Activated CD4-positive, alpha-beta T cell treated with anti-CD3 and anti-CD28 coated beads for 48 hours (primary cell): Measurements from ENCODE around the gene TXNRD1.
"Not testable (repeated sequence)": the region's sequence is repeated elsewhere in the genome, so short reads cannot be mapped to it uniquely, and the experiment has no call there.

ENCODE experiments used
- DNase-seq: peaks from one replicate; pipeline ENCODE4 v3.0.0-alpha.2; 2020

The TXNRD1 gene

DNA sequence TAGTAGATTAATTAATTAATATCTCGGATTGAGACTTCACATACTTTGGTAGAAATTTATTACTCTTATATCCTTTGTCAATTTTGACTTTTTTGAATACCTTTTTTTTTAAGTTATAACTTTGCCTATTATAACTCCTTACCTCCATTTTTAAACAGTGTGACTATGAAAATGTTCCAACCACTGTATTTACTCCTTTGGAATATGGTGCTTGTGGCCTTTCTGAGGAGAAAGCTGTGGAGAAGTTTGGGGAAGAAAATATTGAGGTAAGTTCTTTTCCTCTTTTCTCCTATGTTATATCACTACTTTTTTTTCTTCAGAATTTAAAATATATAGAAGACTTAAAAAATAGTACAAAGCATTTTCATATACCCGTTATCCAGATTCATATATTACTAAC, 115.8 kb downstream of the TXNRD1 start:
- DNase-seq, result no peak

DNA sequence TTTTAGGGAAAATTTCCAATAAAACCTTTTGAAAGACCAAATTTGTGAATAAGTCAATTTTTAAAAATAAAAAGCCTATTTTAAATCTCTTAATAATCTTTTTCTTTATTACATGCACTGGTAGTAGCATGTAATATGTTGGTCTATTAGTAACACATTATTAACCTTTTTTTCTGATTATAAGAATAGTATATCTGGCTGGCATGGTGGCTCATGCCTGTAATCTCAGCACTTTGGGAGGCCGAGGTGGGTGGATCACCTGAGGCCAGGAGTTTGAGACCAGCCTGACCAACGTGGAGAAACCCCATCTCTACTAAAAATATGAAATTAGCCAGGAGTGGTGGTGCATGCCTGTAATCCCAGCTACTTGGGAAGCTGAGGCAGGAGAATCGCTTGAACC, 116.7 kb downstream of the TXNRD1 start:
- not testable (repeated sequence) for DNase-seq

DNA sequence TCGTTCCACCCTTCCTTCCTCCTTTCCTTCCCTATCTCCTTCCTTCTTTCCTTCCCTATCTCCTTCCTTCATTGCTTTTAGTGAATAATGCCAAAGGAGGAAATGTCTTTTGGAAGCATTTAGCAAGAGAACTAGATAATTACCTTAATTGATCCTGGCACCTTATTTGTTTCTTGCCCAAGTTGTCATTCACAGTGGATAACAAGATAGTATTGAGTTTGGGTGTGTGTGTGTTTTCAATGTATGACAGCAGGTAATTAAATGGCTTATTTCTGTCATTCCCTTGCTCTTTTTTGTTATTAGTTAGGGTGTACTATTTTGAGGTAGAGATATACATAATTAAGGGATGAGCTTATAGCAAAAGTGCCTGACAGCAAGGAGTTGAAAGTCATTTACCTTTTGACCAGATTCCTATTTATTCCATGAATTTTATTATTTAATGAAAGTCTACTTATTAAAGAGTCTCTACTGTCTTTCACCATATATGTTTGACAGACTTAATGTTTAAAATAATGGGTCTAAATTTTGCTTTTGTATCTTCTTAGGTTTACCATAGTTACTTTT, 118.2 kb downstream of the TXNRD1 start:
- DNase-seq, result no peak

DNA sequence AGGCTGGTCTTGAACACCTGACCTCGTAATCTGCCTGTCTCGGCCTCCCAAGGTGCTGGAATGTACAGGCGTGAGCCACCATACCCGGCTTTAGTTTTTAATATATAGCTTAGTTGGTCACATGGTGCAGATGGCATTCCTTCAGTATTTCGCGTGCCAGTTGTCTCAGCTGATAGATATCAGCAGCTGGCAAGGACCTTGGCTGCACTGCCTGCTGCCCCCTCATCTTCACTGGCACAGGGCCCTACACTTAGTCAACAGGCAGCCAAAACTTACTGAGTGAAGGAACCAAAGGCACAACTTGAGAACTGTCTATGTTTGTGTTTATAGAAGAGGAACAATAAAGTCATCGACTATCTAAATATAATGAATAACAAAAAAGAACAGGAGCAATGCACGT, 119.0 kb downstream of the TXNRD1 start:
- DNase-seq, result no peak

DNA sequence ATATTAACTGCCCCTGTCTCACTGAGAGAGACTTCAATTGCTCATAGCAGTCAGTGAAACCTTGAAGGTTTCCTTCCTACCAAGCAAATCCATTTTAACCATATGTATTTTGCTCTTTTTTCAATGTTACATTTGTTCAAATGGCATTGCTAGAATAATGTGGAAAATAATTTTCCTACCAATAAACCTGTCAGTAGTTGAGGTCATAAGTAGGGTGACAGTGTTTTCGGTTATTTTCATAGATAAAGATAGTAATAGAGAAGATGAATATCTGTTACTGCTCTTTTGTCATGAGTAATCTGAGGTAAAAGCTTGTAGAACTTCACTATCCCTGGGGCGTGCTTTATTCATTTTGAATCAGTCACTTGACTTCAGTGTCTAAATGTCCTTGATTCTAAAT, 120.5 kb downstream of the TXNRD1 start:
- DNase-seq, result no peak

DNA sequence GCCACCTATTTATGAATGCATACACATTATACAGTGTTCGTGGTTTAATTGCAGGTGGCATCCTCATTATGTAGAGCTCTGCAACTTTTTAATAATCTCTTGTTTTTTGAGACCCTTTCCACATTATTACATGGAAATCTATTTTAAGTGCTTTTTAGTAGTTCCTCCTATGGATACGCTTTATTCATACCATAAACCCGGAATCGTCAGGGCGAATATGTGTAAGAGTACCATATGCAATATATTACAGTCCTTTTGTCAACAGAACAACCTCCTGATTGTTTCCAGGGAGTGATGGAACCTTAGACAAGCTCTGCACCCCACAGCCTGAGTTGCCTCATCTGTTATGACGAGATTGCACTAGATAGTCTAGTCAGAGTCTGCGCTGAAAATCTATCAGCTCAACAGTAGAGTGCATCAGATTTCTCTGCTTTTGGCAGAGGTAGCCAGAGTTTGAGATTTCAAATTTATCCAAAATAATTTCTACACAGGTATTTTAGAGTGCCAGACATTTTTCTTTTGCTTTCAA, 121.5 kb downstream of the TXNRD1 start:
- no peak for DNase-seq

DNA sequence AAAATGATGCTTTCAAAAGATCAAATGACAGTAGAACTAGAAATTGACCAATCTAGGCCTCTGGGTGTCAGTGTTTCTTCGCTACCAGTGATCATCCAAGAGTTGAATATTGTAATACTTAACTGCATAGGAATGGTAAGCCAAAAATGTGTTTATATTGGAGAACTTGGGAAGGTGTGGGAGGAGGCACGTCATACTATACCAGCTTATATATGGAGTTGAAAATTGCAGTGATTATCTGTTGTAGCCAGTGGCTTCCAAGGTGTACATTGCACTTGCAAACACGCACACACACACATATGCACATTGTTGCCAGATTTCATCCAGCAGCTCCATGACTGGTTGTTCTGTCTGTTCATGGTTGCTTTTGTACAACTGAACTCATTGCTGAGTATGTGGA, 124.1 kb downstream of the TXNRD1 start:
- DNase-seq, result no peak

DNA sequence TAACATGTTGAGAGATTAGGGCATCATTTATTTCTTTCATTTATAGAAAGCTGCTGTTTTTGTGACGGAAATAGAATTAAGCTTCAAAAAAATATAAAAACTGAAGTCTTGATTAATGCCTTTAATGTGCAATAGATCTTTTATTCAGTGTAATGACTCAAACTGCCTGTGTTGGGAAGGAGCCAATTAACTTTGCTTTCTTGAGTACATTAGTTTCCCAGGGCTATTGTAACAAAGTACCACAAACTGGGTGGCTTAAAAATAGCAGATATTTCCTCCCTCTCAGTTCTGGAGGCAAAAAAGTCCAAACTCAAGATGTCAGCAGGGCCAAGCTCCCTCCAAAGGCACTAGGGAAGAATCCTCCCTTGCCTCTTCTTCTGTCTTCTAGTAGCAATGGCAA, 124.6 kb downstream of the TXNRD1 start:
- DNase-seq, result no peak

DNA sequence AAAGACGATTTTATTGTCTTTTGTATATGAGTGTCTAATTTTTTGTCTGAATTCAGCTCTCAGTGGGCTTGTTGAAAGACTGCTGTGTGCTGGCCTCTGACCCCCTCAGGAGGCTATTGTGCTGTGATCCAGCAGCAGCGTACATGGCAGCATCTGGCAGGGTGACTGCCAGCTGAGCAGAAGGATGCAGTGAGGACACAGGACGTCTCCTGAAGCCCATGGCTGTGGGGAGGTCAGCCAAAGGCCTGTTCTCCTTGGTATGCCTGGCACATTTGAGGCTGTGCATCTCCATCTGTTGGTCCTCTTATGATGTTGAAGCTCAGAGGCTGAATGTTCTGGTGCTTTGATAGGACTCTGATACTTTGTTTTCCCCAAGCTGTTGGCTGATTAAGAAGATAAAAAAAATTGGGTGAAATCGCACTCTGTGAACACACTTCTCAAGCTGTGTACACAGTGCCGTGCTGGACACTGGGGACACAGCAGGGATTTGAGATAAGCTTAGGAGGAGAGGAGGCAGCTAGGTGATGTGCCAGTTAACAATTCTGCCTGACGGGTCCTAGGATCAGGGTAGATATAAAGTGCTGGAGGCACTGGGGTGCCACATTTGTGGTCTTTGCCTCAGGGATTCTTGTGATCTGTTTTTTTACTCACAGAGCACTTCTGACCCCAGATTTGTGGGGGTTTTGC, 125.5 kb downstream of the TXNRD1 start:
- no peak for DNase-seq

DNA sequence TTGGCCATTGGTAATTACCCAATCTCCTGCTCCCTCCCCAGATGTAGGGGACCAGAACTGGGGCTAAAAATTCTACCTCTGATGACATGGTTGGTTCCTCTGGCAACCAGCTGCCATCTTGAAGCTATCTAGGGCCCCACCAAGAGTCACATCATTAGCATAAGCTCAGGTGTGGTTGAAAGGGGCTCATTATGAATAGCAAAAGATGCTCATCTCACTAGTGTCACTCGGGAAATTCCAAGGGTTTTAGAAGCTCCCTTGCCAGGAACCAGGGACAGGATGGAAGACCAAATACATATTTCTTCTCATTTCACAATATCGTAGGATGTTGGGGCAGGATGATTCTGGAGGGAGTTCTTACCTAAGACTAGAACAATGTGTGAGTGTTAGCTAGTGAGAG, 126.6 kb downstream of the TXNRD1 start:
- no peak for DNase-seq

DNA sequence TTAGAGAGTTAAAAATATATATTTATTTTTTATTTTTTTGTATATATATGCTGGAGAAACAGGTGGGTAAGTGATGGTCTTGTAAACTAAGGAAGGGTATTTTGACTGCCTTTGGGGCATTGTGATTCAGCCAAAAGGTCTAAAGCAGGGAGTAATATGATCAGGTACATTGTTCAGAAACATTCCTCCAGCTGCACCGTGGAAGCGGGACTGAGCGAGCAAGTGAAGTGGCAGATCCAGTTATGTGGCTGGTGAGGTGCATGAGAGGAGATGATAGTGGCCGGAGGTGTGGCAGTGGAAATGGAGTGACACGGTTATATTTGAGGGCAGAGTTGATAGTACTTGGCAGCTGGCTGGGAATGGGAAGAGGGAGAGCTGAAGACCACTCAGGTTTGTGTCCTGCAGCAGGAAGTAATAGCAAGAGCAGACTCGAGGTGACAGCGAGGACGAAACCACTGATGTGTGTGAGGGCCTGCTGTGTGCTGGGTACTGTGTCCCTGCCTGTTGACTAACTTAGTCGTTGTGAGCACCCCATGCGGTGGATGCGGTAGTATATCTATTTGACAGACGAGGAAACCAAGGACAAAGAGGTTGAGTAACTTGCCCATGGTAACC, 127.2 kb downstream of the TXNRD1 start:
- DNase-seq, result no peak

DNA sequence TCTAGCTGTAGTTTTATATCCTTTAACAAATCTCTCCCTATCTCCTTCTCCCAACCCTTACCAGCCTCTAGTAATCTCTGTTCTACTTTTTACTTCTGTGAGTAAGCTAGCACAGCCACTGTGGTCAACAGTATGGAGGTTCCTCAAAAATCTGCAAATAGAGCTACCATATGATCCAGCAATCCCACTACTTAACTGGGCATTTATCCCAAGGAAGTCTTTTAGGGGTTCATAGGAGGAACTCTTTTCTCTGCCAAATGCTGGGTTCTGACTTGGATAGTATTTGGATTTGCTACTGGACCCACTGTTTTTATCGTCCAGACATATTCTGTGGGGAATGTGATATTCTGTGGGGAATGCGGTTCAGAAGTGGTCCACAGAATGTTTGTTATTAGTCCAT, 129.1 kb downstream of the TXNRD1 start:
- DNase-seq, result no peak

DNA sequence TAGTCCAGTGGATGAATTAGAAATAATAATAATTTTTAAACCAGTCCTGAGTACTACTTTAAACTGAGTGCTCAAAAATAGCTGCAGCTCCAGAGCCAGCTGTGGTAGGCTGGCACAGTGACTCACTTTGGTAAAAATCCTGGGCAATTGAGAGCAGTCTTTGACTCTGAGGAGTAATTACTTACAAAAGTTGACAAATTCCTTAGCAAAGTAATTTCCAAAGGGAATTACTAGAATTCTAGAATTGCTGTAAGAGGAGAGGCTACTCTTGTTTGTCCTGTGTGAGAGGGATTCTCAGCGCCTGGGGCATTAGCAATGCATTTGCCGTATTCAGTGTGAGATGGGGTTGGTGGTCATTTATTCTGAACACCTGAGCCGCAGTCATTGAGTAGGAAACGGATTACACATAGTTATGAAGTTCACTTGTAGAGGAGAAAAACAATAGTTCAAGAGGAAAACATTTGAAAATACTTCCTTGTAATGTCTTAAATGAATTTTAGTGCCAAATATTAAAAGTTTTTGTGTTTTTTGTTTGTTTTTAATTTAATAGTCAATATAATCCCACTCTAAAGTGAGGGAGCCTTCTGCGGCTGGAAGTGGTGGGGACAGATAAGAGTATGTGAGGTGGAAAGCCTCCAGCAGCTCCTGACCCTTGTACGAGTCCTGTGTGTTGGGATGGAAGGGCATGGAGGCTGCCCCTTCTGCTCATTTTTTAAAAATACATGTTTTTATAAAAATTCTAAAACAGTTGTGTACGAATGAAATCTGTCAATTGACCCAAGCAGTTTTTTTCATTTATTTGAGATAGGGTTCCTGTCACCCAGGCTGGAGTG, 129.9 kb downstream of the TXNRD1 start:
- no peak for DNase-seq

DNA sequence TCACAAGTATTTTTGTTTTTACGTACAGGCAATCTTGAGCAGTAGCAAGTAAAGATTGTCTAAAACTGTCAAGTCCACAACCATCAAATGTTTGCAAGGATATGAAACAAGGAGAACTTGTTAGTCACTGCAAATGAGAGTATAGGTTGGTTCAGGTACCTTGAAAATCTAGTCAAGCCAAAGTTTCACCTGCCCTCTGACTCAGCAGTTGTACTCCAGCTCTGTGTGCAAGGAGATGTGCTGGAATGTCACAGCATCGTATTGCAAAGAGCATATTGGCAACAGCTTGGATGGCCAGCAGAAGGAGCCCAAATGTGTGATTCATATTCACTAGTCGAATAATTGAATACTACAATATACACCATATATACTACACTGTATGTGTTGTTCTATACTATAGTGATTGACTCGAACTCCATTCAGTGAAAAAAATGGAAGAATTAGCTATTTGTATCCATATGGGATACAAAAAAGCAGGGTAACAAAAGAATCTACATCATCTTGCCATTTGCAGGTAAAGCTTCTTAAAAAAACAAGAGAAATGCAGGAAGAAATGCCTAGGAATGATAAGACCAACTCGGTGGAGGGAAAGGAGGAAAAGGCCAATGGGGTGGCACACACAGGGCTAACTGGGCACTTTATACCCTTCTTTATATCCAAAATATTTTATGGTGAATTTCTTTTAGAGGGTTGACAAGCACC, 131.9 kb downstream of the TXNRD1 start:
- DNase-seq, result no peak

DNA sequence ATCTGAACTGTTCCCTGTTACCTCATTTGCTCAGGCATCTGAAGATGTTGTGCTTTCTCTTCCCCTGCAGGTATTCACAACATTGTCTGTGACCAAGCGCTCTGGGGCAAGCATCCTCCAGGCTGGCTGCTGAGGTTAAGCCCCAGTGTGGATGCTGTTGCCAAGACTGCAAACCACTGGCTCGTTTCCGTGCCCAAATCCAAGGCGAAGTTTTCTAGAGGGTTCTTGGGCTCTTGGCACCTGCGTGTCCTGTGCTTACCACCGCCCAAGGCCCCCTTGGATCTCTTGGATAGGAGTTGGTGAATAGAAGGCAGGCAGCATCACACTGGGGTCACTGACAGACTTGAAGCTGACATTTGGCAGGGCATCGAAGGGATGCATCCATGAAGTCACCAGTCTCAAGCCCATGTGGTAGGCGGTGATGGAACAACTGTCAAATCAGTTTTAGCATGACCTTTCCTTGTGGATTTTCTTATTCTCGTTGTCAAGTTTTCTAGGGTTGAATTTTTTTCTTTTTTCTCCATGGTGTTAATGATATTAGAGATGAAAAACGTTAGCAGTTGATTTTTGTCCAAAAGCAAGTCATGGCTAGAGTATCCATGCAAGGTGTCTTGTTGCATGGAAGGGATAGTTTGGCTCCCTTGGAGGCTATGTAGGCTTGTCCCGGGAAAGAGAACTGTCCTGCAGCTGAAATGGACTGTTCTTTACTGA, 132.9 kb downstream of the TXNRD1 start:
- no peak for DNase-seq

DNA sequence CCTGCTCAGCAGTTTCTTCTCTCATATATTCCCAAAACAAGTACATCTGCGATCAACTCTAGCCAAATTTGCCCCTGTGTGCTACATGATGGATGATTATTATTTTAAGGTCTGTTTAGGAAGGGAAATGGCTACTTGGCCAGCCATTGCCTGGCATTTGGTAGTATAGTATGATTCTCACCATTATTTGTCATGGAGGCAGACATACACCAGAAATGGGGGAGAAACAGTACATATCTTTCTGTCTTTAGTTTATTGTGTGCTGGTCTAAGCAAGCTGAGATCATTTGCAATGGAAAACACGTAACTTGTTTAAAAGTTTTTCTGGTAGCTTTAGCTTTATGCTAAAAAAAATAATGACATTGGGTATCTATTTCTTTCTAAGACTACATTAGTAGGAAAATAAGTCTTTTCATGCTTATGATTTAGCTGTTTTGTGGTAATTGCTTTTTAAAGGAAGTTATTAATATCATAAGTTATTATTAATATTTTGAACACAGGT, 133.5 kb downstream of the TXNRD1 start:
- no peak for DNase-seq

DNA sequence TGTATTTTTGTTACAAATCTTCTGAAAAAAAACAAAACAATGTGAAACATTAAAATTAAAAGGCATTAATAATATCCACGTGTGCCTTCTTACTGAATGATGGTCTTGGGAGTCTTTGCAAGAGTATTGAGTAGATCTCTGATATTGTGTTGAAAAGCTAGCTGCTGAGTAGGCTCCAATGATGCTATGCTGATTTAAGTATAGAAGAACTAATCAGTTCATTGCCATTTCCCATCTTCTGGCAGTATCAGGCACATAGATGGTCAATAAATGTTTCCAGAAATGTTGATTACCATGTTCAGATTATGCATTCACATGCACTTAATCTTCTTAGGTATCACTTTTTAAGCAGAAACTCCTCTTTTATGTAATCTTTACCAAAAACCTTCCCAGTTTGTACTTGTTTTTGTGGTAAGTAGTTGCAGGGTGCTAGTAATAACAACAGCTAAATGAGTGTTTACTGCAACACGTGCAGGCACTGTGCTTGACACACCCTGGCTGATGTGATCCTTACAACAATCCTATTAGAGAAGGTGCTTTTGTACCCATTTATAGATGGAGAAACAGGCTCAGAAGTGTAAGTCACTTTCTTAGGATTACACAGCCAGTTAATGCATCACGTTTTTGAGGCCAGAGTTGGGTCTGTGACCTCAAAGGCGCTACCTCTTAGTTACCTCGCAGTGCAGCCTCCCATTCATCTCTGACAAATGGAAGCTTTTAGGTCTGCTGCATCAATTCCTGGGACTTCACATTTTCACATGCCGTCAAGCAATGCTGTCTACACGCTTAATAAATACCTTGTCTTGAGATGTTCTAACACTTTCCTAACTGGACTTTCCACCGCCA, 134.9 kb downstream of the TXNRD1 start:
- DNase-seq, result no peak

DNA sequence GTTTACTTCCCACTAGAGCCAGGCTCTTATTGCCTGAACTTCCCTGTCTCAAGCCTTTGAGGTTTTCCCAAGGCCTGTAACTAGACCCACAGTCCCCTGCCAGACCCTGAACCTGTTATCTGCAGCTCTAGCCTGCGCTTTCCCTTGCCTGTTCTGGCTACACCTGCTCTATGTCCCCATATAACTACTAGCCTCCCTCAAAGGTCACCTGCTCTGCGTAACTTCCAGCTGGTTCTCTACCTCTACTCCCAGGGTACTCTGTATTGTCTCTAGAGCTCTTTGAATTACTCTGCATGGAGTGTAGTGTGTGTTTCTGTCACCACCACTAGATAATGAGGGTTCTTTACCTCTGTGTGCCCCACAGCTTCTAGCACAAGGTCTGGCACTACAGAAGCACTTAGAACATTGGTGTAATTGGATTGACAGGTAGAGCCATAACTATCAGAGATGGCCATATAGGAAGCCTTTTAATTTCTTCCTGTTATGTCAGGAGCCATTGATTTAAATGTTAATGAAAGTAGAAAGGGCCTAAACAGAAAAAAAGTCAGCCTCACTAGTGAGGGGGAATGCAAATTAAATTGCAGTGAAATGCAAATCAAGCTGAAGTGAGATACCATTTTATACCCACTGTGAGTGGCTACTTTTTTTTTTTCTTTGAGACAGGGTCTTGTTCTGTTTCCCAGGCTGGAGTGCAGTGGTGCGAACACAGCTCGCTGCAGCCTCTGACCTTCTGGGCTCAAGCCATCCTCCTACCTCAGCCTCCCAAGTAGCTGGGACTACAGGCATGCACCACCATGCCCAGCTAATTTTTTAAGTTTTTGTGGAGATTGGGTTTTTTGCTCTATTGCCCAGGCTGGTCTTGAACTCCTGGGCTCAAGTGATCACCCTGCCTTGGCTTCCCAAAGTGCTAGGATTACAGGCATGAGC, 135.7 kb downstream of the TXNRD1 start:
- DNase-seq, result no peak

DNA sequence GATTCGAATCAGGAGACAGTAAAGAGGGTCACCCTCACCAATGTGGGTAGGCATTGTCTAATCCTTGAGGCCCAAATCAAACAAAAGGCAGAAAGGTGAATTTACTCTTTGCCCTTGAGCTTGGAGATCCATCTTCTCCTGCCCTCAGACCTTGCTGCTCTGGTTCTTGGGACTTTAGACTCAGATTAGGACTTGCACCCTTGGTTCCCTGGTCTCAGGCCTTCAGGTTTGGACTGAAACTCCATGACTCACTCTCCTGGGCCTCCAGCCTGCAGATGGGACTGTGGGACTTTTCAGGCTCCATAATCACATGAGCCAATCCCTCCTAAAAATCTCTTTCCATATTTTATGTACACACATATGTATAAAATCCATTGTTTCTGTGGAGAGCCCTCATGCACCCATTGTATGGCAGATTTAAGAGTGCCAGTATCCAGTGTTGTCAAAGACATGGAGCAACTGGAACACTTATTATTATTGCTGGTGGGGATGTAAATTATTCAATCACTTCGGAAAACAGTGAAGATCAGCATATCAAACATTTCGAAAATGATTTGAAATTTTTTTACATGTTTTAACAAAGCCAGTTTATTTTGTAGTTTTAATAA, 136.6 kb downstream of the TXNRD1 start:
- DNase-seq, result no peak
